ENCODE results near the gene CLEC16A.
"Not testable (repeated sequence)": the region's sequence is repeated elsewhere in the genome, so short reads cannot be mapped to it uniquely, and the experiment has no call there.

CLEC16A gene

GRCh38 chr16:10940501-10941079, 3.8 kb upstream of the CLEC16A start:
- no peak for DNase-seq

- DNase-seq = no peak
These were observed 3.0 kb upstream of the CLEC16A start for GRCh38 chr16:10941127-10941933.

GRCh38 chr16:10941935-10942351, 2.4 kb upstream of the CLEC16A start:
- not testable (repeated sequence) for DNase-seq

GRCh38 chr16:10942352-10943063, 1.9 kb upstream of the CLEC16A start, which contains the start of gene DEXI:
Gene DEXI (minus strand): TSS chr16:10942468. CDS start chr16:10942005, 463 bp downstream.
- peak; percentile 96 for DNase-seq

GRCh38 chr16:10943064-10943353, 1.4 kb upstream of the CLEC16A start:
- DNase-seq = no peak

- DNase-seq = no peak
These were observed 862 bp downstream of the CLEC16A start for GRCh38 chr16:10945065-10945787.

GRCh38 chr16:10946308-10946707, 1.9 kb downstream of the CLEC16A start:
- DNase-seq = no peak

- no peak for DNase-seq
These were observed 2.9 kb downstream of the CLEC16A start for GRCh38 chr16:10947211-10947787.

GRCh38 chr16:10949424-10949970, 5.1 kb downstream of the CLEC16A start:
- peak; percentile 45 for DNase-seq

GRCh38 chr16:10950393-10950792, 6.0 kb downstream of the CLEC16A start:
- DNase-seq = no peak

GRCh38 chr16:10951026-10951425, 6.7 kb downstream of the CLEC16A start:
- no peak for DNase-seq

GRCh38 chr16:10954903-10955302, 10.5 kb downstream of the CLEC16A start:
- DNase-seq = no peak

- DNase-seq = no peak
These were observed 13.6 kb downstream of the CLEC16A start for GRCh38 chr16:10957771-10958482.

- DNase-seq = no peak
These were observed 14.8 kb downstream of the CLEC16A start for GRCh38 chr16:10959161-10959560.

GRCh38 chr16:10961231-10961630, 16.9 kb downstream of the CLEC16A start:
- no peak for DNase-seq

GRCh38 chr16:10964039-10964890, 19.9 kb downstream of the CLEC16A start:
- peak; percentile 81 for DNase-seq

GRCh38 chr16:10964891-10965326, 20.5 kb downstream of the CLEC16A start:
- peak; percentile 59 for DNase-seq

- no peak for DNase-seq
These were observed 21.2 kb downstream of the CLEC16A start for GRCh38 chr16:10965440-10966061.

GRCh38 chr16:10966129-10966528, 21.8 kb downstream of the CLEC16A start:
- DNase-seq = no peak

- DNase-seq = not testable (repeated sequence)
These were observed 22.2 kb downstream of the CLEC16A start for GRCh38 chr16:10966559-10966958.
